HG03196 (cell line): ENCODE data around the gene ATP10B.

Experiments
- ATAC-seq: cut with Tn5 transposase; IDR thresholded peaks from one replicate; pipeline ENCODE4 v1.9.1; 2021; ENCODE audit not compliant: unreplicated experiment

ATP10B gene

GRCh38 chr5:160567031-160567705 lies 284.8 kb downstream of the ATP10B start:
- ATAC-seq, result no peak

- no peak for ATAC-seq
Measured at GRCh38 chr5:160565376-160565775, 286.6 kb downstream of the ATP10B start.

DNA sequence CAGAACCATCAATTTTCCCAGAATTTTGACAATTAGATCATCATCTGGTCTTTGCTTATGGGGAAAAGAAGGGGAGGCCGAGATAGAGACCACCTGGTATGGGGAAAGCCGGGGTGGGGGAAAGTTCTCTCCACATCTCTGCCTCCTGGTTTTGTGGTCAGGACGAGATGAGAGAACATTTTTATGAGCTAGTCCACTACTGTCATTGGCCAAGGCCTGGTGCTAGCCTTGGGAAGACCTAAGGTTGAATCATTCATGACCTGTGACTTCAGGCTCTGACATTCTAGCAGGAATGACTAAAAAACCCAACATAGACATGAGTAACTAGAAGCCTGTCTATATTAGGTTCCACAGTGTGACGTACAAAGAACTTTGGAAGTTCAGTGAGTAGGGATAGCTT lies 295.2 kb downstream of the ATP10B start:
- no peak for ATAC-seq

- no peak for ATAC-seq
Measured at GRCh38 chr5:160555971-160556631, 295.9 kb downstream of the ATP10B start.

DNA sequence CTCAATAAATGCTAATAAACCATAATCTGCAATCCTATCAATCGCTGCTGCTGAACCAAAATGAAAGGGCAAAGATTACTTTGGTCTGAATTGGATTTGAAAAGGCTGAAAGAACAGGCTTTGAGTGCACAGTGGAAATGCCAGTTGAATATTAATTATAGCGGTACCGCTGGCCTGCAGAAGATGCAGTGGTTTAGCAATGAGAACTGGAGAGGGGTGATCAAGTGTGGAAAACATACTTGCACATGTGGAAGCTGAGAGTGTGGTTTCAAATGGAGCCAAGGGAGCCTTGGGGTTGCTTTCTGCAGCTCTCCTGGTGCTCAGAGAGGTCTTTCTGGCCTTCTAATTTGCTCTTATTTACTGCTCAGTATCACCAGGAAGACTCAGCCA lies 296.4 kb downstream of the ATP10B start:
- ATAC-seq, result no peak

DNA sequence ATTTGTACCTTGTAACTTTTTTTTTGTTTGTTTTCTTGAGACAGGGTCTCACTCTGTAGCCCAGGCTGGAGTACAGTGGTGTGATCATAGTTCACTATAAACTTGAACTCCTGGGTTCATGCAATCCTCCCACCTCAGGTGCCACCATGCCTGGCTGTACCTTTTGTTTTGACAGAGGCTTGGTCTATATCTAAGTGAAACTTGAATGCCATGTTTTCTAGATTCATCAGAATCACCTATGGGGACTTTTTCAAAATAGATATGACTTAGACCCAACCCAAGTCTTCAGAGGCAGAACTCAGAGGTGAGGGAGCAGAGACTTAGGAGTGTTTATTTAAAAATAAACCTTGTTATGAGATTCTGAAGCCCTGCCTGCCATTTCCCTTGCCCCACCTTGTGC lies 301.9 kb downstream of the ATP10B start:
- ATAC-seq, result no peak

- no peak for ATAC-seq
Measured at GRCh38 chr5:160548949-160549645, 302.9 kb downstream of the ATP10B start.

GRCh38 chr5:160547872-160548271 lies 304.1 kb downstream of the ATP10B start:
- ATAC-seq, result no peak

- ATAC-seq, result no peak
Measured at GRCh38 chr5:160547061-160547460, 304.9 kb downstream of the ATP10B start.

- no peak for ATAC-seq
Measured at GRCh38 chr5:160545832-160546231, 306.2 kb downstream of the ATP10B start.

DNA sequence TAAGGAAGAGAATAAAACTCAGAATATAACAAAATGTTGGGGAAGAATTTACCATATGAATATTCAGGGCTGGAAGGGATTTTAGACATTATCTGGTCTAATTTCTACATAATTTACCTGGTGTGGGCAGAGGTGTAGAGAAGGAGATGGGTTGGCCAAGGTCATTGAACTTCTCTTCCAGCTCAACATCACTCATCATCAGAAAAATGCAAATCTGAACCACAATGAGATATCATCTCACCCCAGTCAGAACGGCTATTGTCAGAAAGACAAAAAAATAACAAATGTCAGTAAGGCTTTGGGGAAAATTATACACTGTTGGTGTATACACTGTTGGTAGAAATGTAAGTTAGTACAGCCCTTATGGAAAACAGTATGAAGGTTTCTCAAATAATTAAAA lies 308.6 kb downstream of the ATP10B start:
- no peak for ATAC-seq

- ATAC-seq, result no peak
Measured at GRCh38 chr5:160542840-160543239, 309.2 kb downstream of the ATP10B start.

- ATAC-seq, result no peak
Measured at GRCh38 chr5:160542281-160542680, 309.7 kb downstream of the ATP10B start.

- no peak for ATAC-seq
Measured at GRCh38 chr5:160539431-160539830, 312.6 kb downstream of the ATP10B start.

DNA sequence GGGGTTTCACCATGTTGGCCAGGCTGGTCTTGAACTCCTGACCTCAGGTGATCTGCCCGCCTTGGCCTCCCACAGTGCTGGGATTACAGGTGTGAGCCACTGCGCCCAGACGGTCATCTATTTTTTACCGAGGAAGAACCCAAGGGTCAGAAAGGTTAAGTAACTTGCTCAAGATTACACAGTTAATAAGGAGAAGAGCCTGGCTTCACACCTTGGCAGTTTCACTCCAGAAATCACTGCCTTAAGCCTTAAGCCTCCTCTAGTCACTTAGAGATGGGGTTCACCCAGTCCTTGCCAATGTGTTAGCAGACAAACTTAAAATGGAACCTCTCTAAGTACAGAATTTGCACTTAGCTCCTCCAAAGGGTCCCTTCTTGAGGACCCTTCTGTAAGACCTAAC lies 314.1 kb downstream of the ATP10B start:
- ATAC-seq, result no peak

GRCh38 chr5:160537116-160537515 lies 314.9 kb downstream of the ATP10B start:
- ATAC-seq, result no peak

GRCh38 chr5:160534914-160535313 lies 317.1 kb downstream of the ATP10B start:
- no peak for ATAC-seq

DNA sequence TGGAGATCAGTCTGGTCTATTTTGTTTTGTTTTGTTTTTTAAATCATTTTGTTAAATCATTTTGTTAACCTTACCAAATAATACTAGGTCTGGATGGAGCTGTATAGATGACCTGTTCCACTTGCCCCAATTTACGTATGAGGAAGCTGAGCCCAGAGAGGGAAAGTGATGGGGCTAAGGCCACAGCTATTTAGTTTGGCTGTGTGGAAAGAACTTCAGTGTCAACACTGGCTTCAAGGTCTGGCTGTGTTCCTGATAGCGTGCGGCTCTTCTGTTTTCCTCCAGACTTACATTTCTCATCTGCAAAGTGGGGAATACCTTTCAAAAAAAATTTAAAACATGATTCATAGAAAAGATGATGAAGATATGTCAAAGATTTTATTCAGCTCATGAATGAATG lies 317.9 kb downstream of the ATP10B start:
- no peak for ATAC-seq

DNA sequence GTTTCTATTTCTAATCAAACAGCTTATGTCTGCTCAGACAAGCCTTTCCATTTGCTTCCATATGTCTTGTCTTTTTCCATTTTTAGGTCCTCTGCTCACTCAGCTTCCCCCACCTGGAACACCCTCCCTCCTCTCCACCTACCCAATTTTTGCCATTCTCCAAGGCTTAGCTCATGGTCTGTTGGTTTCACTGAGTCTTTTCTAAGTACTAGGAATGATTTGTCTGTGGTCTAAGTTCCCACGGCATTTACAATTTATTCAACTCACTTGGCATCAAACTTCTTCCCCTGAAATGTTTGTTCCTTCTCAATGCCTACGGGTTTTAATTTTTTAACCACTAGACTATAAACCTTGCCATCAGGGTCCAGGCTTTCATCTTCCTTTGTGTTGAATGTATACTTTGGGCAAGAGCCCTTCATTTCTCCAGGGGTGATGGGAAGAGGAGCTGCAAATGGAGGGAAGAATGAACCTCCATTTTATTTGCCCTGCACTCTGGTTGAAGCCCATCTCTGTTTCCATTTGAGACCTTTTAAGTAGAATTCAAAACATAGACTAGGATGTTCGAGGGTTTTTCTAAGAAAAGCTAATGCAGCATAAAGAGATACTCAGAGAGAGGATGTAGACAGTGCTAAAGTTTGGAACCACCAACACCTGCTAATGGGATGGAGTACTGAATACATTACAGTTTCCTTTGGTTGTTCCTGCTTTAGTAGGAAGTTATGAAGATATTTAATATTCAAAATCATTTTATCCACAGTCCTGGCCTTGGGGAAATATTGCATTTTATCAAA lies 326.3 kb downstream of the ATP10B start:
- no peak for ATAC-seq

DNA sequence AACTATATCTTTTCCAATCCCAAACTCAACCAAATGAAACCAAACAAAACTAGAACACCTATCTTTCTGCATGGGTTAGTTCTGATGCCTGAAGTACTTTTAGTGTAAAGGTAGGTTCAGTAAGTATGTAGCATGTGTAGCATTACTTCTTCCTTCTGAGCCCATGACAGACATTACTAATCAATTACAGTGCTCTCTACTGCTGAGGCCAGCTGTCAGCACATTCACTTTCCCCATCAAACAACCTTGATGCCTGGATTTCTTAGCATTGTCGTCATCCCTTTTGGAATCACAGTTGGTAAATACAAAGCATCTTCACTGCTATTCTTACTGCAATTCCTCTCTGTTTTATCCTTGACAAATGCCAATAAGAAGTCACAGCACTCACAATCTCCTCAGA lies 327.2 kb downstream of the ATP10B start:
- no peak for ATAC-seq

DNA sequence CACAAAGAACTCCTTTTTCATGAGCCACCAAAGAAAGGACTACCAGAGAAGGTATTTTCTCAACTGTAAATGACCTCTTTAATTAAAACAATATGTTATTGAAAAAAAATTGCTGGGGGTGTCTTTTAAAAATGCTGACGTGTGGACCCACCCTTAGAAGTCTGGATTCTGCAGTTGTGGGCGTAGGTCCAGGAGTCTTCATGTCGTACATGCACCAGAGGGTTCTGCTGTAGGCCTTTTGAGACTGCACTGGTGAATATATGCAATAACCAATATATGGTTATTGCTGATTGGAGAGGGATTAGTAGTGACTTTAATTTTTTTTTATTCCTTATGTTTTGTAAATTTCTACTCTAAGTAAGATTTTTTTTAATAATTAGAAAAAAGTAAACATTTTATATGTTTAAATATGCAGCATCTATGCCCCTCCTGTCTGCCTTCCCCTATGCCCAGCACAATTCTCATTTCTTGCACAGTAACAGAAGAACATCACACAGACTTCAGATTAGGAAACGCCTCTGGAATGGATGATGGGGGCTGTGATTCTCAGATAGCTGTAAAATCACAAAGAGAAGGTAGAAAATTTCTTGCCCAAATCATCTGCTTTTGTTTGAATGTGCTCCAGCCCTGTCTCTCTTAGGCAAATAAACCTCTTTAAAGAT lies 328.4 kb downstream of the ATP10B start:
- no peak for ATAC-seq
